GM21447 (cell line): ENCODE data around the gene JAM3.
"Not testable (repeated sequence)": the region's sequence is repeated elsewhere in the genome, so short reads cannot be mapped to it uniquely, and the experiment has no call there.

Experiments
- ATAC-seq: cut with Tn5 transposase; IDR thresholded peaks from one replicate; pipeline ENCODE4 v1.9.1; 2021; ENCODE audit not compliant: unreplicated experiment

Gene JAM3

GRCh38 chr11:134176284-134176683, 107.4 kb downstream of the JAM3 start:
- no peak for ATAC-seq

GRCh38 chr11:134178032-134178674, 109.3 kb downstream of the JAM3 start:
- ATAC-seq: no peak

GRCh38 chr11:134181707-134182106, 112.8 kb downstream of the JAM3 start:
- no peak for ATAC-seq

- not testable (repeated sequence) for ATAC-seq
Measured at GRCh38 chr11:134188092-134188491, 119.2 kb downstream of the JAM3 start.

- ATAC-seq: no peak
Measured at GRCh38 chr11:134196756-134197155, 127.9 kb downstream of the JAM3 start.

- no peak for ATAC-seq
Measured at GRCh38 chr11:134199531-134199930, 130.7 kb downstream of the JAM3 start.

GRCh38 chr11:134200688-134201087, 131.8 kb downstream of the JAM3 start:
- no peak for ATAC-seq
